SKM-1 treated with dmso at 0.1 percent for 144 hours (cell line): ENCODE measurements around the gene TEX12.
"Not testable (repeated sequence)": the region's sequence is repeated elsewhere in the genome, so short reads cannot be mapped to it uniquely, and the experiment has no call there.

Source experiments
- DNase-seq: peaks from one replicate; lab custom pipeline; 2025; ENCODE audit not compliant: unreplicated experiment; lab: John Stamatoyannopoulos, UW

TEX12 gene, protein sequence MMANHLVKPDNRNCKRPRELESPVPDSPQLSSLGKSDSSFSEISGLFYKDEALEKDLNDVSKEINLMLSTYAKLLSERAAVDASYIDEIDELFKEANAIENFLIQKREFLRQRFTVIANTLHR

DNA sequence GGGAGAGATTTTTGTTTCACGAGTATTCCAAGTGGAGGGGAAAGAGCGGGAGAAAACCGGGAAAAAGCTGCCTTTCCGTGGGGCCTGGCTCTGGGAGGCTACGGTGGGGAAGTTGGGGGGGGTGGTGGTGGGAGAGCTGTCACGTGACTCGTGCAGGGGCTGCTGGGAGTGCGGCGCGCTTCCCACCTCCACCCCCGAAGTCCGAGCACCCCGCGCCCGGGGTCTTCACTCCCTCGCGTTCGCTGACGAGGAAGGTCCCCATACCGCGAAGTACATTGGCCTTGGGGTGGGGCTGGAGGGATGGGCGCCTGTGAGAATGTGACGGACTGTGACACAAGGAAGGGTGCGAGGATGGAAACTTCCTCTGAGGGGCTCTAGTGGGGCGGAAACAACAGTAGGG is at the start of gene TEX12:
TEX12 (plus strand) TSS at position 228 of the 400 bp plus-strand sequence. CDS start 1,897 bp downstream, outside the sequence.
- no peak for DNase-seq

DNA sequence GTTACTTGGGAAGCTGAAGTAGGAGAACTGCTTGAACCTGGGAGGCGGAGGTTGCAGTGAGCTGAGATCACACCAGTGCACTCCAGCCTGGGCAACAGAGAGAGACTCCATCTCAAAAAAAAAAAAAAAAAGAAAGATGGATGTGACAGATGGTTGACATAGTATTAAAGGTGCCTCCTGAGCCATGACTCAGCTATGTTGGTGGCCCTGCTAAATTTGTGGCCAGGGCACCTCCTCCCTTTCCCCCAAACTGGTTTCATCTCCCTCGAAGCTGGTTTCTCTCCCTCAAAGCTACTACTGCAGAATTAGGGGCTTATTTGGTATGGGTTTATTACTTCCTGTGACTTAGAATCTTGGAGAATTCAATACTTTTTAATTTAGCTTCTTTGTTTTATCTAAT is 49.0 kb upstream of the TEX12 start:
- DNase-seq: no peak

DNA sequence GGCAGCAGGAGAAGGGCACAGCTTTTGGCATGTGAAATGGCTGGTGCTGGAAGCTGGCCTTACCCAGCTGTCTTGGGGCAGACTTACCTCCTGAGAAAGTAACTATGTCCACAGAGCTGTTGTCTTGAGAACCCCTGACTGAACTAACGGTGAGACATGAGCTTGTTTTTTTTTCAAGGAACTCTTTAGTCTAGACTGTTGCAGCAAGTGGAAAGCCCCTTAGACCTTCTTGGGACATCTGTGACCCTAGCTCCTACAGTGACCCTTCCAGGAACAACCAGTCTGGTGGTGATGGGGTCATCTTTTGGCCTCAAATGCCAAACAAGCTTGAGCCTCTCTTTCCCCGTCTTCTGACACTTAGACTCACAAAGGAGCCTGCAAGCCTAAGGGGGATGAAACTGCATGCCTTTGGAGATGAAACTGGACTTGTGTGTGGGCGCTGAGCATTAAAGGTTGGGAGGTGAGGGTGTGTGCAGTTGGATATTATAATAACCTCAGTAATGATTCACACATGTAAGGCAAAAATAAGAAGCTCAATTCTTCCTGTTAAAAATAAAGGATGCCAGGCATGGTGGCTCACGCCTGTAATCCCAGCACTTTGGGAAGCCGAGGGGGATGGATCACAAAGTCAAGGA is 45.1 kb upstream of the TEX12 start:
- DNase-seq: no peak

DNA sequence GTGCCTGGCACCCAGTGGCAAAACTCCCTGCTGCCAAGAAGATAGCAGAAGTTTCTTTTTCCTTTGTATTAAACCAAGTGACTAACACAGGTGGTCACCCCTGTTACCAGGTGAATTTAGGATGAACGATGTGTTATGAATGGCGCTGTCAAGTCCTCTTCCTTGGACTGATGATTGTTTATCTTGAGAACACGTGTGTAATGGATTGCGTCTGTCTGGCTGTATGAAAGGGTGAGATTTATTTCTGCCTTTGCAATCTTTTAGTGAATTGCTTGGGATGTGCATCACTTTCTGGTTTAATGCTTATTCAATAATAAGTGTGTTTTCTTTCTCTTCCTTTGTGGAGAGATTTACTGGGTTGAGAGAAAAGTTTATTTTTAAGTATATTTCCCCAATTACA is 44.0 kb upstream of the TEX12 start:
- DNase-seq: no peak

DNA sequence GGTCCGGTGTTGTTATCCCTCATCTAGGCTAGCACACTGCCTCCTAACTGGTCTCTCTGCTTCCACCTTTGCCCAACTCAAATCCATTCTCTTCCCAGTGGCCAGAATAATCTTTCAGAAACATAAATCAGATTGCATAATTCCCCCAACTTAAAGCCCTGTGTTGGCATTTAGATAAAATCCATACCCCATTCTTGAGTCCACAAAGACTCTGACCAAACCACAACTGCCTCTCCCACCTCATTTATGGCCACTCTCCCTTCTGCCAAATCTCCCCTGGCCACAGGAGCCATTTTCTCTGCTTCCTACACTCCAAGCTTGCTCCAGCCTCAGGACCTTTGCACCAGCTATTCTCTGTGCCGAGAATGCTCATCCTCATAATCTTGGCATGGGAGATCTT is 40.1 kb upstream of the TEX12 start:
- no peak for DNase-seq

DNA sequence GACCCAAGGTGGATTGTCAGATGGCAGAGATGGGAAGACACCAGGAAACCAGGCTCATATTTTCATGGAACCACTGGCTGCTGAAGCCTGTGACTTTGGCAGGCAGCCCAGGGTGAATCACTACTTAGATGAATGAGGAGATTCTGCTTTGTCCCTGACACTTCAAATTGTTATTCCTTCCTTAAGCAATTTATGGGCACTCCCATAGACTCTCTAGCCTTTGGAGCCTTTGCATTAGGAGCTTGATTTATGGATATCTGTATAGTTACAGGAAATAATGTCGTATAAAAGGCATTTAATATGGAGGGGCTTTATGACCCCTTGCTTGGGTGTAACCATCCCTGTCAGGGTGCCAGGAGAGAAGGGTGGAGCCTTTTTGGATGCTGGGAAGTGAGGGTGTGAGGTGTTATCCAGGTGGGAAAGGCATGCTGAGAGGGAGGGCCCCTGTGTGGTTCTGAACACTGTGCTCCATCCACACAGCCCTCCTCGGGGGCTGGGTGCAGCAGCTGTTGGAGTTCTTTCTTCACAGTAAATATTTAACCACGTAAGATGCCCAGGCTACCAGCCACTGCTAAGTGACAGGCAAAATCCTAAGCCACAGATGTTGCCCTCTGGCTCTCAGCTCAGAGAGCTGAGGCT is 38.6 kb upstream of the TEX12 start:
- DNase-seq: no peak

DNA sequence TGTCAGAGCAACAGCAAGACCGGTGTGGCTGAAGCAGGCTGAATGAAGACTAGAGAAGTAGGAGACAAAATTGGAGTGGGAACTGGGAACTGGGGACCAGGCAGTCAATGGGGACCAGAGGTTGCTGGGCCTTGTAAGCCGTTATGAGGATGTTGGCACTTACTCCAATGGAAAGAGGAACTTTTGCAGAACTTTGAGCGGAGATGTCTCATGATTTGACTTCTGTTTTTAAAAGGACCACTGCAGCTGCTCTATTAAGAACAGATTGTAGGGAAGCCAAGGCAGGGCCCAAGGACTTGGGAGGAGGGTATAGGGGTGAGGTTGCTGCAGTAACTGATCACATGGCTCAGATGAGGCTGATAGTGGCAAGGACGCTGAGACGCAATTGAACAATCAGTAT is 37.5 kb upstream of the TEX12 start:
- DNase-seq: peak; percentile 69

DNA sequence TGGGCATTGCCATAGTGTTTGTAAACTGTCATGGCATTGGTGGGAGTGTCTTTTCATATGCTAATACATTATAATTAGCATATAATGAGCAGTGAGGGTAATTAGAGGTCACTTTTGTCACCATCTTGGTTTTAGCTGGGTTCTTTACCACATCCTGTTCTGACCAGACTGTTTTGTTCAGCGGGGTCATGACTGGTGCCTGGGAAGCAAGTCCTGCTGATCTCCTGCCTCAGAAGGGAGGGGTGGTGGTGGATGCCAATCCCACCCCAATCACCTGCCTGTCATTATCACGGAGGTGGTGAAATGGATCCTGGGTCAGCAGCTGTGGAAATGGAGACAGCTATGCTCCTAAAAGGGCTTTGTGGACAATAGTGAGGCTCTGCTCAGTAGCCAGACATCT is 34.4 kb upstream of the TEX12 start:
- DNase-seq: no peak

DNA sequence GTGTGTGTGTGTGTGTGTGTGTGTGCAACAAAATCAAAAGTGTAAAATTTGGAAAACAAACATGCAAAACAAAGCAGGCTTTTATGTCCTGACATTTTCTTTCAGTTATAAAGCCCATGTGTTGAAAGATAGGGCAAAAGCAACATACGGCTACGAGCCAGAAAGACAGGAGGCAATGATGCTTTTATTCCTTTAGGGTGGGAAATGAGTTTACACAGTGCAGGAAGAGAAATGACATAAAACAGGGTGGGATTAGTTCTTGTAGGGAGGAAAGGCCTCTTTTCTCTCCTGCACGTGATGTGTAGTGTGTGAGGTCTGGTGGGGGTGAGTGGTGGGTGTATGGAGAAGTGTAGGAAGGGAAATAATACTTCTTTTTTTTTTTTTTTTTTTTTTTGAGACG is 32.7 kb upstream of the TEX12 start:
- no peak for DNase-seq

DNA sequence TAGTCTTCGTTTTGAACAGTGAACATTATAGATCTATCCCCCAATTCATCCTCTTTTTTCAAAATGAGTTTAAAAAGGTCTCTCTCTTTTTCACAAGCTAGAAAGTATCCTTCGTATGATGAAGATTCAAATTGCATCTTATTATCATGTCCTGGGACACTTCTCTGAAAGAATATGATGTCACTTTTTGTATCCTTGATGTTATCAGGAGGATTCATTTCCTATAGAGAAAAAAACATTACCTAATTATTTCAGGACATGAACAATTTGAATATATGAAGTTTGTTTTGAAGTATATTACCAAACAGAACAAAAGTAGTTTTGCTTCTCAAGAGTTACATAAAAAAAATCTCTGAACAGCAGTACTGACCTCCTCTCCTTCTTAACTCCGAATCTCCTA is 23.6 kb upstream of the TEX12 start:
- no peak for DNase-seq

DNA sequence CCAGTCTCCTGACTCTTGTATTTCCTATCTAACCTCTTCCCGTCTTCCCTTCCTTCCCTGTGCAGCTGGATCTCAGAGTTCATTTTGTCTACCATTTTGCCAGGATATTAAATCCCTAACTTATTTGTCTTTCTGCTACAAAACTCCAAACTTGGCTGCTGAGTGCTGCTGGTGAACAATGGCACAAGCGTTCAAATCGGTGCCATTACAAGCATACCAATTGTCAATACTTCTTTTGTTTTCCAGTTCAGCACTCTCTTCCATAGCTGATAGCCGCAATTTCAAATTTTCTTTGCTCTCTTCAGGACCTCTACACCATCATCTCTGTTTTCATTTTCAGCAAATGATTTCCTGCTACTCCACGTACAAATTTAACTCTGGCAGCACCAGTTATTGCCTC is 16.7 kb upstream of the TEX12 start:
- DNase-seq: no peak

DNA sequence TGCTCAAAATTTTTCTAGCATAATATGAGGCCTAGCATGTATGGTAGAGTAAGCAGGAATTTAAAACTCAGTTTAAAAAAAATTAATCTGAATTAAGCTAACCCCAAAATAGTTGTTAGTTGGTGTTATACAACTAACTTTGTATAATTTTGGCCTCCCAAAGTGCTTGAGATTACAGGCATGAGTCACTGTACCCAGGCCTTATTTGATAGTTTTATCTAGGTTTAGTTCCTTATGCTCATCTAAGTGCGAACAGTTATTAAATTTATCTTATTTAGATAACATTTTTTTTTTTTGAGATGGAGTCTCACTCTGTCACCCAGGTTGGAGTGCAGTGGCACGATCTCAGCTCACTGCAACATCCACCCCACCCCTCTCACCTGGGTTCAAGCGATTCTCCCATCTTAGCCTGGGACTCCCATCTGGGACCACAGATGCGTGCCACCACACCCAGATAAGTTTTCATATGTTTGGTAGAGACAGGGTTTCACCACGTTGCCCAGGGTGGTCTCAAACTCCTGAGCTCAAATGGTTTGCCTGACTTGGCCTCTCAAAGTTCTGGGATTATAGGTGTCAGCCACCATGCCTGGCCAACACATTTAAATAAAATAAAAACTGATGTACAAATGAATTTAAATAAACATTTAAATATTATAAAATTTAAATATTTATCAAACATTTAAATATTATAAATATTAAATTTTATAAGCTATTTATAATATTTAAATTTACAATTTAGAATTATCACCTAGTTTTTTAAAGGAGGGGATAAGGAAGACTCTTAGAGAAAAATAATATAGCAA is 10.8 kb upstream of the TEX12 start:
- DNase-seq: no peak

DNA sequence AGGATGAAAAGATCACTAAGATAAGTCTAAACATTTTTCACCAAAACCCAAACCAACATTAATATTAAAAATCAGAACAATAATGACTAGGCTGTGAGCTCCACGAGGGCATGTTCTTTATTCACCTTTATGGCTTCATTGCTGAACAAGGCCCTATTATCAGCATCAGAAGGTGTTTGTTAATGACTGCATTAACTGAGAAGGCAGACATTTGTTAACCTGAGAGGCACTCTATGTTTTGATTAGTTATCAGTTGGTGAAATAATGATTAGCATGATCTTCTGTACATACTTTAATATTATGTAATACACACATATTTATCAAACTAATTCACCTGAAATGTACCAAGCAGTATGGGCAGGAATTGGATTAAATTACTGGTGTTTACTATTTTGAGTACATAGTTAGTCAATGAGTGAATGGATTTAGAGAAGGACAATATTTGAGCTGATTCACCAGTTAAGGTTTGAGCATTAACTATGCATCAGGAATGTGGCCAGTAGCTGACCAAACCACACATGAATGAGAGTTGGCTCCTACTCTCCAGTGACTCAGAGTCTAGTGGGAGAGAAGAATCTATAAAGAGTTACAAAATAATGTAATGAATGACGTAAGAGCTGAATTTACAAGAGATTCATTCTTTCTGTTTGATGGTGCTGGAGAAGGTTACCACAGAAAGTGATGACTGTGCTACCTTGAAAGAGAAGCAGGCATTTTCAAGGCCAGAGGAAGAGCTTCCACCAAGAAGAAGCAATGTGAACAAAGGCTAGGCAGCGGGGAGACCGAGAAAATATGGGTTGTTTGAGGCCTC is 10.0 kb upstream of the TEX12 start:
- DNase-seq: peak; percentile 50

DNA sequence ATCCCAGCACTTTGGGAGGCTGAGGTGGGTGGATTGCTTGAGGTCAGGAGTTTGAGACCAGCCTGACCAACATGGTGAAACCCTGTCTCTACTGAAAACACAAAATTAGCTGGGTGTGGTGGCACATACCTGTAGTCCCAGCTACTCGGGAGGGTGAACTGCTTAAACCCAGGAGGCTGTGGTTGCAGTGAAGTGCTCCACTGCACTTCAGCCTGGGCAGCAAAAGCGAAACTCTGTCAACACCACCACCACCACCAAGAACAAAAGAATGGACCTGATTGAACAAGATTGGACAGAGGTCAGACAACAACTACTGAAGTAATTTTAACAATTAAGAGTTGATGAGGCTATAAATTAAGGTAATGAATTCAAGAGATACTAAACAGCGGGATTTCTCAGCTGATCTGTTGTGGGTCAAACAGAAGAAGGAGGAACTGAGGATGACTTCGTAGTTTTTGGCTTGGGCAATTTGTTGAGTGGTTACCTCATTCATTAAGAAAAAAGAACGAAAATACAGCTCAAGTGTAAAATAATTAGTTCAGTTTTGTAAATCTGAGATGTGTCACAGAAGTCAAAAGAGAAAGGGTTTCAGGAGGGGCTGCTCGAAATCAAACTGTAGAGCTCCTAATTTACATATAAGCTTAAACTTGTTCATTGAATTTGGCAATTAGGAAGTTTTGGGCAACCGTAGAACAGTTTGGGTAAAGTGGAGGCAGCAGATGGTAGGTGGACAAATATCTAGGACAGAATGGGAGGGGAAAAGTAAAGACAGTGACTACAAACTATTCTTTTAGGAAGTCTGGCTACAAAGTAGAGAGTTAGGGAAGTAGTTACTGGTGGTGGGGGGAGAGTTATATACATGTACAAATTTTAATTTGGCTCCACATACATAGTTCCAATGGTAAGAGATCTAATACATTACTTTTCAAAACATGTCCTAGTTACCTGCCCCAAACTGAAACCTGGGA is 7.8 kb upstream of the TEX12 start:
- peak; percentile 76 for DNase-seq

DNA sequence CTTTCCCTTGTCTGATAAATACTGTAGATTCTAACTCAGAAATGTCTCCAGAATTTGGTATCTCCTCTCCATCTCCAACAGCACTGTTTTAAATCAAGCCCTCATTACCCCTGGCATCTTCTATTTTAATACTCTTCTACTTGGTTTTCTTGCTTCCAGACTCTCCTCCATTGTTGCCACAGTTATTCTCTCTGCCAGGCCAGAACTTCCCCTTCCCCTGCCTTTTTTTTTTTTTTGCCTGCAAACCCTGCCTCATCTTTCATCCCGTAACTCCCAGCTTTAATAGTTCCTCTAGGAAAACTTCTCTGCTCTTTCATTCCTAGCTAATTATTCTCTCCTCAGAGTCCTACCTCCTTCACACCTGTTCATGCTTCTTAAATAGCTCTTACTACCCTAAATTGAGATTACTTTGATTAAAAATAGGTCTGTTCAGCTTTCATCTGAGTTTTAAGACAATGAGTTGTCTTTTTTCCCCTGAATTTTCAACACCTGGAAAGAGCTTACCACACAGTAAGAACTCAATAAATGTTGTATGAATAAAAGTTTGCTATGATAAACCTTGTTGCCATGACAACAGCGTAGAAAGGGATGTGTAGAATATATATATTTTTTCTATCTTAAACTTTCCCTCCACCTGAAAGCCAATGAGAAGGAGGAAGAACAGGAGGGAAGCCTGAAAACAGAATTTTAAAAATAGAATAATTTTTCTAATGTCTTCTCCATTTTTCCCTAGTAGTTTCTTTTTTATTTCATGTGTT is 6.9 kb upstream of the TEX12 start:
- no peak for DNase-seq

DNA sequence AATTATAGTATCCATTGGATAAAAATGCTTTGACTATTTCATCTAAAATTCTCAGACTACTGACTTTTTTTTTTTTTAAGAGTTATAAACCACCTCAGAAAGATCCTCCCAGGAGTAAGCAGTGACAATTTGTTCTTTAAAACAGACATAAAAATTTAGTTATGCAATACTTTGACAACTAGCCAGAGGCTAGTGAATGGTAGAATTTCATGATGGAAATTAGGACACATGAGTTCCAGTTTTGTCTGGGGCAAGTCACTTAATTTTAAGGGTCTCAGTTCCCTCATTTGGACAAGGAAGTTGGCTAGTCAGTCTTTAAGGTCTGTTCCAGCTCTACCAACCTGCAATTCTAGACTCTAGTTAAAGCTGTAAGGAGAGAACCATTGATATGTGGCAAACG is 6.2 kb upstream of the TEX12 start:
- peak; percentile 51 for DNase-seq

DNA sequence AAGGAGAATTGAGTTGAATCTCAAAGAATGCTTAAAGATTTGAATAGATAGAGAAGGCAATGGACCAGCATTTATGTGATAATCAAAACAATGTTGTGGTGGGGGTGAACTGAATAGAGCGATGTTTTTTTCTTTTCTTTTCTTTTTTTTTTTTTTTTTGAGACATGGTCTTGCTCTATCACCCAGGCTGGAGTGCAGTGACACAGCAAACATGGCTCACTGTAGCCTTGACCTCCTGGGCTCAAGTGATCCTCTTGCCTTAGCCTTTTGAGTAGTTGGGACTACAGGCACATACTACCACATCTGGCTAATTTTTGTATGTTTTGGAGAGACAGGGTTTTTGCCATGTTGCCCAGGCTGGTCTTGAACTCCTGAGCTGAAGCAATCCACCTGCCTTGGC is 5.0 kb upstream of the TEX12 start:
- not testable (repeated sequence) for DNase-seq

DNA sequence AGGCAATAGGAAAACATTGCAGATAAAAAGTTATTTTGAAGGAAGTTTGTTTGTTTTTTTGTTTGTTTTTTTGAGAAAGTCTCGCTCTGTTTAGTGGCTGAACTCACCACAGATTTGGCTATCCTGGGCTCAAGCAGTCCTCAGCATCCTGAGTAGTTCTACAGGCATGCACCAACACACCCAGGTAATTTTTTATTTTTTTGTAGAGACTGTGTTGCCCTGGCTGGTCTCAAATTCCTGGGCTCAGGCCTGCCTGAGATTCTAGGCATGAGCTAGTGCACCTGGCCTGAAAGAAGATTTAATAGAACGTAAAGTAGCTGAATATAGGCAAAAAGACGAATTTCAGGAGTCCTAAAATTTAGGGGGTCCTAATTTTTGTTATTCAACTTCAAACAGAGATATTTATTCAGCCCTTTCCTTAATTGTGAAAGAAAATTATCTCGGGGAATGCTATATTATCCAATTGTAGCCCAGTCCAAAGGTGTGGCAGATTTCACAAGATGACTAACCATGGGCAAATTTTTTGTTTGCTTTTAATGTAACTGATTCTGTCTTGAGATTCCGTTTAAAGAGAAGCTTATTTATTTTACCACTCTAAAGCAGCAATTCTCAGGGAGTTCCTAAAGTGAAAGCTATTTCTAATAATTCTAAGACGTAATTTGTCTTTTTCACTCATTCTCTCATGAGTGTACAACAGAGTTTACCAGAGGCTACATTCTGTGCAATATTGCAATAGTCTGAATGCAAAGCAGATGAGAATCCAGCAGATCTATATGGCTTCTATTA is 4.2 kb upstream of the TEX12 start:
- DNase-seq: no peak
